DOHH2 (cell line): Measurements from ENCODE around the gene MRPS2.

ENCODE experiments used
- H3F3A ChIP-seq: fragments of 200-600 bp; sonication (generic), shearing (Covaris generic); 2 replicates; pipeline ENCODE4 v1.6.0; 2016; ENCODE audit warnings: antibody characterized with exemption, mild to moderate bottlenecking; ENCODE audit not compliant: control insufficient read depth, insufficient read depth
- H3K27ac ChIP-seq: fragments of 200-600 bp; sonication (generic); 2 replicates; pipeline ENCODE4 v1.5.1; 2014; ENCODE audit warnings: low read depth, mild to moderate bottlenecking, low read length, moderate library complexity
- H3K27me3 ChIP-seq: fragments of 200-600 bp; sonication (generic); 2 replicates; pipeline ENCODE4 v1.6.1; 2014; ENCODE audit warnings: mild to moderate bottlenecking, low read length, mixed read lengths; ENCODE audit not compliant: control insufficient read depth
- H3K36me3 ChIP-seq: fragments of 200-600 bp; sonication (generic); 2 replicates; pipeline ENCODE4 v1.6.1; 2014; ENCODE audit warnings: mild to moderate bottlenecking, low read length, moderate library complexity, mixed read lengths; ENCODE audit not compliant: control insufficient read depth
- H3K4me1 ChIP-seq: fragments of 200-600 bp; sonication (generic); 2 replicates; pipeline ENCODE4 v1.6.1; 2014; ENCODE audit warnings: mild to moderate bottlenecking, low read length, mixed read lengths; ENCODE audit not compliant: control insufficient read depth
- H3K4me2 ChIP-seq: fragments of 200-600 bp; sonication (generic); 2 replicates; pipeline ENCODE4 v1.6.0; 2014; ENCODE audit warnings: mild to moderate bottlenecking, low read length, moderate library complexity
- H3K4me3 ChIP-seq: fragments of 200-600 bp; sonication (generic); 2 replicates; pipeline ENCODE4 v1.5.1; 2014; ENCODE audit warnings: mild to moderate bottlenecking, low read length, mixed read lengths
- H3K79me2 ChIP-seq: fragments of 200-600 bp; sonication (generic); 2 replicates; pipeline ENCODE4 v1.6.1; 2014; ENCODE audit warnings: mild to moderate bottlenecking, low read length, mixed read lengths; ENCODE audit not compliant: control insufficient read depth
- H3K9me2 ChIP-seq: fragments of 200-600 bp; sonication (generic); replicated peaks from 2 replicates; pipeline ENCODE4 v1.6.1; 2014; ENCODE audit warnings: mild to moderate bottlenecking, low read length, mixed read lengths; ENCODE audit not compliant: control insufficient read depth
- H3K9me3 ChIP-seq: fragments of 200-600 bp; sonication (generic); 2 replicates; pipeline ENCODE4 v1.6.1; 2014; ENCODE audit warnings: antibody characterized with exemption, low read length, mixed read lengths; ENCODE audit not compliant: control insufficient read depth, insufficient read depth
- H4K20me1 ChIP-seq: fragments of 200-600 bp; sonication (generic); 2 replicates; pipeline ENCODE4 v1.6.0; 2014; ENCODE audit warnings: low read depth, mild to moderate bottlenecking, antibody characterized with exemption, low read length, moderate library complexity; ENCODE audit not compliant: control insufficient read depth, insufficient read depth
- EZH2phosphoT487 ChIP-seq: fragments of 200-600 bp; sonication (generic); IDR thresholded peaks from 2 replicates; pipeline ENCODE4 v1.6.1; 2017; ENCODE audit warnings: borderline replicate concordance, mild to moderate bottlenecking, antibody characterized with exemption, low read length, moderate library complexity, mixed read lengths
- TF ChIP-seq, protein P1 (sequence below): fragments of 200-600 bp; sonication (generic); IDR thresholded peaks from one replicate; pipeline ENCODE4 v1.5.1; 2014; ENCODE audit warnings: antibody characterized with exemption, mild to moderate bottlenecking, low read depth, low read length; ENCODE audit not compliant: poor library complexity, severe bottlenecking

The MRPS2 gene

DNA sequence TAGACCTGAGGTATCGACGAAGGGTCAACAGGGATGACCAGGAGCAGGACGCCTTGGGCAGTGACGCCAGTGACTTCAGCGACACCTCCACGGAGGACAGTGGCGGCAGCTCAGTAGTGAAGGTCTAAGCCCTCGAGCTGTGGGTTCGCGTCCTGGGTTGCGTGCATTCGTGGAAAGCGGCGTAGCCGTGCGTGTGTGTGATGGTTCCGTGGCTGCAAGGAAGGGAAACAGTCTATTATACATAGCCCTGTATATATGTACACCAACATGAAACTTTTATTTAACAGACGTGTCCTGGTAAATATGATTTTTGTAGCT, 12.5 kb upstream of the MRPS2 start:
- no peak for TF ChIP-seq EZH2phosphoT487
- TF ChIP-seq, protein P1, sequence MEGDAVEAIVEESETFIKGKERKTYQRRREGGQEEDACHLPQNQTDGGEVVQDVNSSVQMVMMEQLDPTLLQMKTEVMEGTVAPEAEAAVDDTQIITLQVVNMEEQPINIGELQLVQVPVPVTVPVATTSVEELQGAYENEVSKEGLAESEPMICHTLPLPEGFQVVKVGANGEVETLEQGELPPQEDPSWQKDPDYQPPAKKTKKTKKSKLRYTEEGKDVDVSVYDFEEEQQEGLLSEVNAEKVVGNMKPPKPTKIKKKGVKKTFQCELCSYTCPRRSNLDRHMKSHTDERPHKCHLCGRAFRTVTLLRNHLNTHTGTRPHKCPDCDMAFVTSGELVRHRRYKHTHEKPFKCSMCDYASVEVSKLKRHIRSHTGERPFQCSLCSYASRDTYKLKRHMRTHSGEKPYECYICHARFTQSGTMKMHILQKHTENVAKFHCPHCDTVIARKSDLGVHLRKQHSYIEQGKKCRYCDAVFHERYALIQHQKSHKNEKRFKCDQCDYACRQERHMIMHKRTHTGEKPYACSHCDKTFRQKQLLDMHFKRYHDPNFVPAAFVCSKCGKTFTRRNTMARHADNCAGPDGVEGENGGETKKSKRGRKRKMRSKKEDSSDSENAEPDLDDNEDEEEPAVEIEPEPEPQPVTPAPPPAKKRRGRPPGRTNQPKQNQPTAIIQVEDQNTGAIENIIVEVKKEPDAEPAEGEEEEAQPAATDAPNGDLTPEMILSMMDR = no peak
- Histone ChIP-seq H3K4me2 (no peak overlapping the region), H3K9me3 (no peaks in the 10 kb centered on the region), H3K4me1 (no peaks in the 10 kb centered on the region), H3K27me3 (peaks cover 3% of the 10 kb centered on the region; the same call in 1 of the 2 replicates), H4K20me1 (no peaks in the 10 kb centered on the region), H3F3A (no peaks in the 10 kb centered on the region), H3K36me3 (no peaks in the 10 kb centered on the region), H3K9me2 (no peaks in the 10 kb centered on the region), H3K27ac (no peak overlapping the region), H3K4me3 (no peak overlapping the region), H3K79me2 (no peaks in the 10 kb centered on the region)

DNA sequence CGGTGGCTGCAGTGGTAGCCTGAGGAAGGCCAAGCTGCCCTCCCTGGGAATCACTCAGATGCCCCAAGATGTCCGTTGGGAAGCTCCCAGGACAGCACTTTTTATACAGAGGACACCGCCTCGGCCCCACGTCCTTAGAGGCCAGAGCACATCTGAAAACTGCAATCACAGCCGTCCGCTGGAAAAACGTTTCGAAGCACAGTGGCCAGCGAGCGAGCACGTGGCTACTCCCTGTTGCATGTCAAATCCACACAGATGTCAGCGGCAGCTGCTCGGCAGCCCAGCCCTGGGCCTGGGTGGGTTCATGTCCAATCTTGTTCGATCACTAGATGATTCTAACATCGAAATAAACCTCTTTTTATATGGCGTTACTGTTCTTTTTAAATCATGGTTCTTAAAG, 12.0 kb upstream of the MRPS2 start:
- Histone ChIP-seq H3K9me3 (no peaks in the 10 kb centered on the region), H3K27ac (no peak overlapping the region), H4K20me1 (no peaks in the 10 kb centered on the region), H3F3A (no peaks in the 10 kb centered on the region), H3K4me2 (no peak overlapping the region), H3K4me3 (no peak overlapping the region), H3K4me1 (no peaks in the 10 kb centered on the region), H3K9me2 (no peaks in the 10 kb centered on the region), H3K79me2 (no peaks in the 10 kb centered on the region), H3K36me3 (no peaks in the 10 kb centered on the region), H3K27me3 (peaks cover under 1% of the 10 kb centered on the region; the same call in 1 of the 2 replicates)
- TF ChIP-seq EZH2phosphoT487 = no peak
- TF ChIP-seq, protein P1 = no peak

DNA sequence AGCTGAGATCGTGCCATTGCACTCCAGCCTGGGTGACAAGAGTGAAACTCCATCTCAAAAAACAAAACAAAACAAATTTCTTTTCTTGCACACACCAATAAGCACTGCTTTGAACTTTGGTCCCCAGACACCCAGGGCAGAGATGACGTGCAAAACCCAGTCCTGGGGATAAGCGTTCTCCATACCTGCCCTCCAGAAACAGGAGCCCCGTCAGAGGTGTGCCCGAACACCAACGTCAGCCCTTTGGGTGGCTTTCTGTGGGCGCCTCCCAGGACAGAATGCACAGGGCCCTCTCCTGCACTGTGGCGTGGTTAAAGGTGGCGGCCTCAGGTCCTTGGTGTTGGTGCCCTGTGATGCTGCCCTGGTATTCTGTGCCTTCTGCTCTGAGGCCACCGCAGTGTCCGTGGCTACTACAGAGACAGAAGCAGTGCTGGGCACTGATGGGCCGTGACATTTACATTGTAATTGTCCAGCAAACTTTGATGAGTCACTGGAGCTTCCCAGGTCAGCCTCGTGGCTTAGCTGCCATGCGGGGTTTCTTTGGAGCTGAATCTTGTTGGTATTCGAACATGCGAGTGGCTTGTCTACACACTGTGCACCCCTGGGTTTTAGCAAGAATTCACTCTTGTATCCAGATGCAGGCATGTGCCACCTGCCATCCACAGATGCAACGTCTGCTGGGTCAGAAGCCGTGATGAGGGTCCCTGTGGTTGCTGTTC, 11.1 kb upstream of the MRPS2 start:
- H3K27ac ChIP-seq = no peak overlapping the region
- no peaks in the 10 kb centered on the region for H3K79me2 ChIP-seq
- H3K9me3 ChIP-seq = no peaks in the 10 kb centered on the region
- no peak overlapping the region for H3K4me2 ChIP-seq
- H3K4me3 ChIP-seq = no peak overlapping the region
- H3F3A ChIP-seq = no peaks in the 10 kb centered on the region
- H3K36me3 ChIP-seq = no peaks in the 10 kb centered on the region
- no peaks in the 10 kb centered on the region for H3K9me2 ChIP-seq
- no peaks in the 10 kb centered on the region for H3K27me3 ChIP-seq
- H4K20me1 ChIP-seq = no peaks in the 10 kb centered on the region
- TF ChIP-seq, protein P1 = no peak
- no peak for TF ChIP-seq EZH2phosphoT487
- no peaks in the 10 kb centered on the region for H3K4me1 ChIP-seq
